GM12873 (cell line): ENCODE results near the gene GORAB.

Experiments used
- CTCF ChIP-seq: IDR thresholded peaks from 2 replicates; pipeline ENCODE4 v1.5.1; 2012; ENCODE audit warnings: low read depth, mild to moderate bottlenecking, moderate library complexity, low read length, control low read depth; ENCODE audit not compliant: insufficient read depth; ENCODE audit errors: missing control alignments

The GORAB gene

GRCh38 chr1:170503665-170504064, 28.3 kb upstream of the GORAB start:
- no peak for TF ChIP-seq CTCF

GRCh38 chr1:170510163-170510562, 21.8 kb upstream of the GORAB start:
- no peak for TF ChIP-seq CTCF

GRCh38 chr1:170511038-170511437, 20.9 kb upstream of the GORAB start:
- no peak for TF ChIP-seq CTCF

GRCh38 chr1:170513138-170513537, 18.8 kb upstream of the GORAB start:
- no peak for TF ChIP-seq CTCF

GRCh38 chr1:170518185-170518834, 13.7 kb upstream of the GORAB start:
- no peak for TF ChIP-seq CTCF

- TF ChIP-seq CTCF, result no peak
Measured at GRCh38 chr1:170518965-170519364, 13.0 kb upstream of the GORAB start.

GRCh38 chr1:170520601-170521000, 11.4 kb upstream of the GORAB start:
- TF ChIP-seq CTCF, result no peak
